IMR-90 (cell line): ENCODE data around the gene VPS54. TPM values are rescaled to one million over a fixed set of nuclear protein-coding genes. Genes with fewer than 3 reads are reported as not detected.

ENCODE experiments used
- ATAC-seq: fragments of 200-7000 bp; cut with Tn5 transposase; 2 replicates; pipeline ENCODE4 v1.9.1; 2020; ENCODE audit warnings: low read depth, mild to moderate bottlenecking, moderate library complexity
- BruUV-seq: library from RNA; stranded (reverse); fragments of 400-500 nt; replicated peaks from 2 replicates; lab custom pipeline; 2021; lab: Mats Ljungman, UMichigan
- CTCF ChIA-PET: fragments of 300-600 bp; formaldehyde crosslinking; extraction: SDS; loops from one replicate; lab custom pipeline; 2021; ENCODE audit warnings: antibody characterized with exemption; lab: Yijun Ruan, JAX
- POLR2A ChIA-PET: fragments of 300-600 bp; sonication (Branson Sonifier 250); formaldehyde crosslinking; loops from one replicate; lab custom pipeline; 2022; ENCODE audit warnings: antibody characterized with exemption; ENCODE audit not compliant: unreplicated experiment; lab: Charles Lee
- DNase-seq: peaks from one replicate; pipeline ENCODE4 v3.0.0; 2013
- H2AFZ ChIP-seq: replicated peaks from 2 replicates; pipeline ENCODE3; 2013; ENCODE audit warnings: low read length, mild to moderate bottlenecking; ENCODE audit not compliant: poor library complexity
- H2AK5ac ChIP-seq: 2 replicates; pipeline ENCODE4 v1.6.1; 2013; ENCODE audit warnings: low read depth, low read length, inconsistent platforms
- H2AK9ac ChIP-seq: replicated peaks from 2 replicates; pipeline ENCODE3; 2013; ENCODE audit warnings: mild to moderate bottlenecking, low read depth, low read length, moderate library complexity; ENCODE audit not compliant: poor library complexity
- H2BK120ac ChIP-seq: 2 replicates; pipeline ENCODE4 v1.6.1; 2013; ENCODE audit warnings: low read depth, low read length, inconsistent platforms
- H2BK15ac ChIP-seq: 3 replicates; pipeline ENCODE4 v1.6.1; 2013; ENCODE audit warnings: low read depth, low read length, inconsistent platforms
- H2BK20ac ChIP-seq: 2 replicates; pipeline ENCODE4 v1.6.1; 2013; ENCODE audit warnings: low read depth, mild to moderate bottlenecking, inconsistent platforms, low read length, moderate library complexity
- H2BK5ac ChIP-seq: 2 replicates; pipeline ENCODE4 v1.6.1; 2013; ENCODE audit warnings: mild to moderate bottlenecking, low read depth, low read length, inconsistent platforms; ENCODE audit not compliant: poor library complexity, severe bottlenecking
- H3K14ac ChIP-seq: replicated peaks from 2 replicates; pipeline ENCODE4 v1.6.1; 2013; ENCODE audit warnings: low read depth, low read length, inconsistent platforms
- H3K18ac ChIP-seq: 2 replicates; pipeline ENCODE4 v1.6.1; 2013; ENCODE audit warnings: low read depth, low read length, control low read depth
- H3K23ac ChIP-seq: 2 replicates; pipeline ENCODE4 v1.6.1; 2013; ENCODE audit warnings: low read depth, low read length, inconsistent platforms
- H3K27ac ChIP-seq: 2 replicates; pipeline ENCODE4 v1.5.1; 2013; ENCODE audit warnings: mild to moderate bottlenecking, control low read depth, low read length; ENCODE audit not compliant: insufficient read depth
- H3K27me3 ChIP-seq: 2 replicates; pipeline ENCODE4 v1.6.1; 2013; ENCODE audit warnings: low read length; ENCODE audit not compliant: control insufficient read depth, insufficient read depth
- H3K36me3 ChIP-seq: 2 replicates; pipeline ENCODE4 v1.6.1; 2013; ENCODE audit warnings: low read length, mixed read lengths; ENCODE audit not compliant: control insufficient read depth, insufficient read depth
- H3K4ac ChIP-seq: 2 replicates; pipeline ENCODE4 v1.6.1; 2013; ENCODE audit warnings: low read depth, low read length, inconsistent platforms
- H3K4me1 ChIP-seq: 2 replicates; pipeline ENCODE4 v1.6.1; 2013; ENCODE audit warnings: low read length, mixed read lengths; ENCODE audit not compliant: control insufficient read depth, insufficient read depth
- H3K4me2 ChIP-seq: 2 replicates; pipeline ENCODE4 v1.6.1; 2013; ENCODE audit warnings: low read depth, mild to moderate bottlenecking, control low read depth, low read length, moderate library complexity
- H3K4me3 ChIP-seq: 2 replicates; pipeline ENCODE4 v1.5.1; 2013; ENCODE audit warnings: low read depth, mild to moderate bottlenecking, control low read depth, low read length, moderate library complexity; ENCODE audit not compliant: insufficient read depth
- H3K56ac ChIP-seq: 2 replicates; pipeline ENCODE4 v1.6.1; 2013; ENCODE audit warnings: low read length, inconsistent platforms; ENCODE audit not compliant: insufficient read depth; ENCODE audit errors: extremely low read depth
- H3K79me1 ChIP-seq, 2 experiments: 2 replicates each; pipeline ENCODE4 v1.6.1; 2013; ENCODE audit warnings: low read length in 2 of 2, inconsistent platforms in 1 of 2, low read depth in 1 of 2
- H3K9ac ChIP-seq: 2 replicates; pipeline ENCODE4 v1.6.1; 2013; ENCODE audit warnings: low read depth, low read length, control low read depth
- H3K9me1 ChIP-seq: 2 replicates; pipeline ENCODE4 v1.6.1; 2013; ENCODE audit warnings: low read length, inconsistent platforms; ENCODE audit not compliant: insufficient read depth
- H3K9me3 ChIP-seq: 2 replicates; pipeline ENCODE4 v1.6.1; 2013; ENCODE audit warnings: low read length; ENCODE audit not compliant: control insufficient read depth, insufficient read depth
- H4K20me1 ChIP-seq: 2 replicates; pipeline ENCODE4 v1.6.1; 2013; ENCODE audit warnings: low read length, inconsistent platforms; ENCODE audit not compliant: insufficient read depth
- H4K5ac ChIP-seq: 2 replicates; pipeline ENCODE4 v1.6.1; 2013; ENCODE audit warnings: mild to moderate bottlenecking, low read depth, low read length, control low read depth
- H4K8ac ChIP-seq, 2 experiments: 2 replicates each; pipeline ENCODE4 v1.6.1; 2013; ENCODE audit warnings: low read depth in 2 of 2, low read length in 2 of 2, control low read depth in 1 of 2, inconsistent platforms in 1 of 2
- H4K91ac ChIP-seq: 2 replicates; pipeline ENCODE4 v1.6.1; 2013; ENCODE audit warnings: low read depth, low read length, inconsistent platforms; ENCODE audit not compliant: insufficient read depth
- CTCF ChIP-seq: conservative IDR thresholded peaks from 2 replicates; pipeline ENCODE4 v1.5.1; 2012; ENCODE audit warnings: mild to moderate bottlenecking, low read depth, low read length, improper control_type of control experiment
- MXI1 ChIP-seq: IDR thresholded peaks from 2 replicates; pipeline ENCODE4 v1.6.1; 2012; ENCODE audit warnings: low read depth, mild to moderate bottlenecking, low read length, moderate library complexity, borderline replicate concordance
- RFX5 ChIP-seq: IDR thresholded peaks from 2 replicates; pipeline ENCODE4 v1.8.0; 2012; ENCODE audit warnings: low read depth, mild to moderate bottlenecking, low read length, moderate library complexity
- WGBS, 2 experiments: methylation state at CpG; one replicate each; pipeline versions ENCODE4 v1.1.5 to v1.1.7; 2013; ENCODE audit warnings: missing lambda C conversion rate in 2 of 2; ENCODE audit not compliant: insufficient read length in 1 of 2; ENCODE audit errors: extremely low coverage in 2 of 2; 5-methylcytosine and 5-hydroxymethylcytosine counted together
- dilution Hi-C: fragments of 300-500 bp; cut with HindIII; formaldehyde crosslinking; loops from one replicate; pipeline ENCODE4 v1.14.3; 2018; ENCODE audit warnings: low sequenced_read_pairs; ENCODE audit not compliant: unreplicated experiment
- in situ Hi-C: fragments of 300-500 bp; cut with MboI; formaldehyde crosslinking; loops from 3 replicates; pipeline ENCODE4 v1.14.3; 2019; ENCODE audit warnings: low sequenced_read_pairs, inconsistent platforms, mixed read lengths
- intact Hi-C: fragments of 100-400 bp; cut with micrococcal nuclease; formaldehyde crosslinking; loops from 2 replicates; pipeline ENCODE4 v1.10.0; 2022
- polyA plus RNA-seq, 3 experiments: library from polyadenylated mRNA; depleted of rRNA; stranded (reverse); fragments of >200 nt; gene quantifications; 2 replicates each; pipeline ENCODE4 v1.2.3, GENCODE V29; 2012; ENCODE audit warnings: low replicate concordance in 1 of 3
- total RNA-seq: library from RNA; depleted of rRNA; stranded (reverse); fragments of >200 nt; gene quantifications from 2 replicates; pipeline ENCODE4 v1.2.3, GENCODE V29; 2012

VPS54 gene
- total and polyA plus RNA-seq, 2 of the 4 experiments (the other 2 are of a cell fraction) = 7.1 to 18.1 TPM

GRCh38 chr2:64063454-64063853, 44.2 kb upstream of the VPS54 start:
- Histone ChIP-seq H3K79me1 (no peaks in the 10 kb centered on the region), H2BK20ac (no peak overlapping the region), H3K4me1 (peaks cover 8% of the 10 kb centered on the region; the same call in 1 of the 2 replicates), H2AFZ (peak overlapping the region; percentile 87), H3K18ac (no peak overlapping the region), H2BK120ac (no peak overlapping the region), H3K4me3 (no peak overlapping the region), H3K4ac (no peak overlapping the region), H3K9me1 (peaks cover 7% of the 10 kb centered on the region; the same call in 1 of the 2 replicates), H2BK15ac (no peak overlapping the region), H3K4me2 (no peak overlapping the region), H4K91ac (no peak overlapping the region), H3K27me3 (no peaks in the 10 kb centered on the region), H4K5ac (no peak overlapping the region), H4K20me1 (no peaks in the 10 kb centered on the region), H3K56ac (no peak overlapping the region), H2BK5ac (no peak overlapping the region), H2AK9ac (no peak overlapping the region), H3K14ac (no peak overlapping the region), H3K9ac (no peak overlapping the region), H2AK5ac (no peak overlapping the region), H3K27ac (no peak overlapping the region), H3K9me3 (no peaks in the 10 kb centered on the region), H3K23ac (no peak overlapping the region), H3K36me3 (no peaks in the 10 kb centered on the region), H4K8ac (no peak overlapping the region)
- in situ Hi-C loops = no loop called here
- intact Hi-C loops = no loop called here
- no TSS peak for BruUV-seq
- ChIA-PET POLR2A (no interaction called here), CTCF (no interaction called here)
- TF ChIP-seq RFX5 (no peak), CTCF (no peak), MXI1 (no peak)
- DNase-seq = no peak
- ATAC-seq = no peak
- no CpG with 5 or more reads among the region's 3 CpGs for WGBS, 2 experiments
- dilution Hi-C loops = loop anchor here (25.0 kb wide), 1 partner anchor 249 kb away; no protein-coding TSS in a partner anchor
